Dedifferentiated amniotic fluid mesenchymal stem cell (primary cell): ENCODE results near the gene MAPK4.
"Not testable (repeated sequence)": the region's sequence is repeated elsewhere in the genome, so short reads cannot be mapped to it uniquely, and the experiment has no call there.

Experiments used
- DNase-seq: peaks from one replicate; pipeline ENCODE4 v3.0.0-alpha.2; 2016; ENCODE audit errors: extremely low spot score

MAPK4 gene

DNA sequence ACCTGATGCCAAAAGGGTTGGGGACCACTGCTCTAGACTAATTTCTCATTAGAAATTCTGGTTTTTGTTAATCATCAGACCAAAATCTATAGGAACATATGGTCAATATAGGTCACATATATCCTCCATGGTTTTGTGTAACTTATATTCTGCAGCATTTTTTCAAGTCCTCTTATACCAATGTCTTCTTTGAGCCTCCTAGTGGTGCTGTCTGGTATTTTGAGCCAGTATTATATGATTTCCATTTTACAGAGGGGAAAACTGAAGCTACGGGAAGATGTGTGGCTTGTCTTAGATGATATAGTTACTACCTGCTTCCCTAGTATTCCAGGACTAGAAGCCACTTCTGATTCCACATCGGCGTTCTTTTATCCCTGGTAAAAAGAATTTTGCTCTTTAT lies 13.8 kb downstream of the MAPK4 start:
- DNase-seq = no peak

DNA sequence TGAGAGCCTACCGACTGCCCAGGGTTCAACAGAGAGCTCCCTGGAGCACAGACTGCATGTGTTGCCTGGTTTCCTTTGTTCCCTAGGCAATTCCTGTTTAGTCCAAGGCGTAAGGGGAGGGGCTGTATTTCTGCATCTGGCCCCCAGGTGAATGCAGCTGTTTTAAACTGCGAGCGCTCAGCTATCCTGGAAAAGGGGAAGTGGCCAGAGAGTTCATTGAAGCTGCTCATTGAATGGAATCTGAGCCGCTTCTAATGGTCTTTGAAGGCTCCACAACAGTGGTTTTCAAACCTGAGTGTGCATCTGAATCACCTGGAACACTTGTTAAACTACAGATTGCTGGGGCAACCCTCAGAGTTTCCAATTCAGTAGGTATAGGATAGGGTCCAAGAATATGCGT lies 18.1 kb downstream of the MAPK4 start:
- no peak for DNase-seq

DNA sequence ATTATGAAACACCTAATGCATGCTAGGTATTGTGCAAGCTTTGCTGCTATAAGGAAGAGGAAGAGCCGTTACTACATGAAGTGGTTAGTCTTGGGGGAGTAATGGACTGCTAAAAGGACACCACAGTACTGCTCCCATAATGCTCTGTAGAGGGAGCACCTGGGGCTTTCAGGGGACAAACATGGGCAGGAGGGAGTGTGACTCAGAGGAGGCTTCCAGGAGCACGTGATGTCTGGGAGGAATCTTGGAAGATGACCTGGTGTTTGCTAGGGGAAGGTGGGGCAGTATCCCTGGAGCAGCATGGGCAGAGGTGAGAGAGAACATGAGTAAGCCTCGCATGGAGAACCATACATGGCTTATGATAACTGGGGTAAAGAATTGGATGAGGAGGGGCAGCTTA lies 18.8 kb downstream of the MAPK4 start:
- DNase-seq = no peak

DNA sequence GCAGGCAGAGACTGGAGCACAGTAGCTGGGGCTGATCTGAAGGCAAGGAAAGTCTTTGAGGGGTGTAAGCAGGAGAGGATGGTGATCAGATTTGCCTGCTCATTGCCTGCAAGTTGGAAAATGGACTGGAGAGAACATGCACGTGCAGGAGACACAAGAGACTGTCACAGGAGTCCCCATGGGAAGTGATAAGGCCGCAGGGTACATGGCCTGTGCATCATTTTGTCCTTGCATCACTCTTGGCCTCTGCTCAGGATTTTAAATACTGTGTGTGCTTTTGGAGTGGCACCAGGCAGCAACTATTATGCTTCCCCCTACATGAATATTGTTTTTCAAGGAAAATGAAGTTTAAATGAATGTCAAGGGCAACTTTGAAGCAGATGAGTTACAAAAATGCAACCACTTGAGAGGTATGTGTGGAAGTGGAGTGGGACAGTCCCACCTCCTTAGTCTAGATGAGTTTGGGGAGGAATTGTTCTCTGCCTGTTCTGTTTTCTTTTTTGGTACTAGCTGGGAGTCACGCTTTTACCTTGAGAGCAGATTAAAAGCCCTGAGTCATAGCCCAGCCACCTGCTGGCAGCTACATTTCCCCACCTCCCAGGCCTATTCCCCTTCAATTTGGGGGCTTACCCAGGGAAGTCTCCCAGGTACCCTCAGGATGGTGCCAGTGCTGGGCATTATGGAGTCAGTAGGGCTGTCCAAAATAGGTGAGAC lies 19.3 kb downstream of the MAPK4 start:
- no peak for DNase-seq

DNA sequence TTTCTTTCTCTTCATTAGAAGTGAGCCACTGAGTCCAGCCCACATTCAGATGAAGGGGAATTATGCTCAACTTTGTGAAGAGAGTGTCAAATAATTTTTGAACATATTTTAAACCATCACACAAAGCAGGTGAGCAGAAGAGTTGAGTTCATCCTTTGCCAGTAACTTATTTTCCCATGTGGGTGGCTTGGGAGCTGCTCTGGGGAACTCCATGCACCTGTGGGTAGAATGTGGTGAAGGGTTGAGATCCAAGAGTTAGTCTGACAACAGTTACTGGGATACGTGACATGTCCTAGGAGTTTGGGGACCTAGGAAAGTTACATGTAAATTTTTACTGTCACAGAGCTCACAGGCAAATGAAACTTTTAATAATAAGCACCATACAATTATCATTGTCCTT lies 21.6 kb downstream of the MAPK4 start:
- DNase-seq = no peak

DNA sequence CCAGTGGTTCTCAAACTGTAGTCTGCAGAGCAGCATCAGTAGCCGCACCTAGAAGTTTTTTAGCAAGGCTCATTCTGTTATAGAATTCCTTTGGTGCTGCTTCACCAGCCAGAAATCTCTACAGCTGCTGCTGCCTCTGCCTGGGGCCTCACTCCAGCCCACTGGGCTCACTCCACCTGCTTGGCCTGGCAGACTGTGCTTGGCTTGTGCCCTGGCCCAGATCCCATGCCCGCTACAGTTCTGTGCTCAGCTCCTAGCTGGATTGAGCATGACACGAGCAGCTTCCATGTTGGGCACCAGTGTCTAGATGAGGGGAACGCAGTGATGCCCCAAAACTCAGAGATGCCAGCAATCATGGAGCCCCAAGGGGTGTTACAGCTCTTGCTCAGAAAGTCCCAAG lies 22.6 kb downstream of the MAPK4 start:
- DNase-seq = no peak

DNA sequence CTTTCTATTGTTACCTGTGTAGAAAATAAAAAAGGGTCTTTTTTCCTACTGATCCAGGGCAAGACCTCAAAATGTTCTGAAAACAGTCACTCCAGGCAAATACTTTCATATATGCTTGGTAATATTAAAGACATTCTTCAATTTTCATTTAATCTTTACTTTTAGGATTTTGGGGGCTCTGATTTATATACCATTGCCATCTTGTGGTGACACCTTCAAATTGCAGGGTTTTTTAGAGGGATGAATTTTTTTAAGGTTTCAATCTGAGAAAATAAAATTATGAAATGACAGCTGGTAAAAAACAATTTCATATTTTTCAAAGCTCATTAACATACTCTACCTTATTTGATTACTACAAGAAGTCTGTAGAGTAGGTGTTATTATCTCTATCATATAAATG lies 26.8 kb downstream of the MAPK4 start:
- DNase-seq = no peak

DNA sequence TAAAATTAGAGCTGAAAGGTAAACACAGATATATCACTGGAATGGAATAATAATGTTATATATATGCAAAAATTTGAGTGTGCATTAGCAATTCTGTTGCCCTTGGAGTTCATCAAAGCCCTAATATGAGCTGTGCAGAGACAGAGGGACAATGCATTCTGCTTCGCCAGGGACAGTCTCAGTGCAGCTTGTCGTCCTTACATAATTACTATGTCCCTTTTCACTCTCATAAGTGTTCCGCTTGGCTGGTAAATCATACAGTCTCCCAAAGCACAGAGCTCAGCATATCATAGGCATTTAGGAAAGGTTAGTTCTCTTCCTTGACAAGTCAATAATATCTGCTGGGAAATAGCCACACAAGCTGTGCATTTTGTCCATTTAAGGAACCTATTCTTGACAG lies 30.7 kb downstream of the MAPK4 start:
- no peak for DNase-seq

DNA sequence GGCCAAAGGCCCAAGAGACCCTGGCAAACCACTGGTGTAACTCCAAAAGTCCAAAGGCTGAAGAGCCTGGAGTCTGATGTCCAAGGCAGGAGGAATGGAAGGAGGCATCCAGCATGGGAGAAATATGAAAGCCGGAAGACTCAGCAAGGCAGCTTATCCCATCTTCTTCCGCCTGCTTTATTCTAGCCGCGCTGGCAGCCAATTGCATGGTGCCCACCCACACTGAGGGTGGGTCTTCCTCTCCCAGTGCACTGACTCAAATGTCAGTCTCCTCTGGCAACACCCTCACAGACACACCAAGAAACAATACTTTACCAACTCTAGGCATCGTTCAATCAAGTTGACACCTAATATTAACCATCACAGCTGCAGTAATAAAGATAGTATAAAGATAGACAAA lies 34.1 kb downstream of the MAPK4 start:
- DNase-seq = no peak

DNA sequence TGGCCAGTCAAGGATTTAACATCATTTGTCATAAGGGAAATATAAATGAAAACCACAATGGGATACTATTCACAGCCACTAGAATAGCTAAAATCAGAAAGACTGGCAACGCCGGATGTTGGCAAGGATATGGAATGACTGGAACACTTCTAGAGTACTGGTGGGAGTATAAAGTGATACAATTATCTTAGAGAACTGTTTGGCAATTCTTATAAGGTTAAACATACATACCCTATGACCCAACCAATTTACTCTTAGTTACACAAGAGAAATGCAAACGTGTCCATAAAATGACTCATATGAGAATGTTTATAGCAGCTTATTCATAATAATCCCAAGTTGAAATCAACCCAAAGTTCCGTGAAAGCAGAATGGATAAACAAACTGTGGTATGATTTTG lies 35.1 kb downstream of the MAPK4 start:
- DNase-seq = no peak

DNA sequence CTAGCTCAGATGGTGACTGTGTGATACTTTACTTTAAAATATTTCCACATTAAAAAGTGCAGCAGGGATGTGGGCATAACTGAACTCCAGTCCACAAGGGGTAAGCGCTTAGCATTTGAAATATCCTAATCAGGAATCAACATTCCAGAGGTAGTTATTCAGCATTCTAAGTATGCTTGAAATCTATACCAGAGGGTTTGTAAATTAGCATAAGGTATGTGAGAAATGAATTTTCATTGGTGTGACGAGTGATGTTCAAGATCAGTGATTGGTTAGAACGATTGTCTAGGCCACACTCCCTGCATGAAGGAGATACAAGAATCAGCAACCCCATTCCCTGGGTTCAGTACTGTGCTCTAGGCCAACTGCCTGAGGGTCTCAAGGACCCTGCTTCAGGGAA lies 42.6 kb downstream of the MAPK4 start:
- DNase-seq = no peak

DNA sequence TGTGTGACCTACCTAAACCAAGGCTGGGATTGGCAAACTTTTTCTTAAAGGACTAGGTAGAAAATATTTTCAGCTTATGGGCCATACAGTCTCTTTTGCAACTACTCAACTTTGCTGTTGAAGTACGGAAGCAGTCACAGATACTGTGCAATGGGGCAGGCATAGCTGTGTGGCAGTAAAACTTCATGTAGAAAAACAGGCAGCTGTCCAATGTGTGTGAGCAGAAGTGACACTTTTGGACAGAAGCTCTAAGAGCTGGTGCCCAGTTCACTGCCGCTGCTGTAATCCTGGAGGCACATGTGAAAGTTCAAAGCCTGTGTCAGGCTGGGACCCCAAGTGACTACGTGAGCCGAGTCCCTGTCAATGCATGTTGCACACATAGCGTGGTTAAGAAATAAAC lies 46.7 kb downstream of the MAPK4 start:
- DNase-seq = no peak

DNA sequence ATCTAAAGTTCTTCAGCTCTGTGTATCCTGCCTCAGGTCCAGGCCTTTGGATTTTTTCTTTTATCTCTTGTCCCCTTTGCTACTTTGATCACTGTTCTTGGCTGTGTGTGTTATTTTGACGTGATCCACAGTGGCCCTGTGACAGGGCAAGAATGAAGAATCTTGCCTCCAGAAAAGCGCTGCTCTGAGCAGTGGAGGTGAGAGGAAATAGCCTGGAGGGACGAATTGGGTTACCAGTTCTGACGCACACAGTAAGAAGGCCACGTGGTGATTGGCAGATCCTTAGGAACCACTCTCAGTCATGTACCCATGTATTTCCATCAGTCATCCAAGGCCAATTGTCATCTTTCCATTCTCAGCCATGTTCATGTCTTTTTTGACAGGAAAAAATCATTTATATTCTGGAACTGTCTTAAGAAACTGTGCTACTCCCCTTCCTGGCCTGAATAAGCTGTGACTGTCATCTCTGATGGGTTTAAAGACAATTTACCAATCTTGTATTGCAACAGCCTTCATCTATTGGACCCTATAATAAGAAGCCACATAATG lies 47.6 kb downstream of the MAPK4 start:
- DNase-seq = no peak

DNA sequence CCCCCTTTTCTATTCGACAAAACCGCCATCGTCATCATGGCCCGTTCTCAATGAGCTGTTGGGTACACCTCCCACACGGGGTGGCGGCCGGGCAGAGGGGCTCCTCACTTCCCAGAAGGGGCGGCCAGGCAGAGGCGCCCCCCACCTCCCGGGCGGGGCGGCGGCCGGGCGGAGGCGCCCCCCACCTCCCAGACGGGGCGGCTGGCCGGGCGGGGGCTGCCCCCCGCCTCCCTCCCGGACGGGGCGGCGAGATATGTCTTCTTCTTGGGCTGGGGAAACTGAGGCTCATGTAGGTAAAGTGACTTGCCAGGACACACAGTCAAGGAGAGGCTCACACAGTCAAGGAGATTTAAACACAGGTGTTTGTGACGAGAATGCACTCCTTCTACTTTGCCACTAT lies 49.3 kb downstream of the MAPK4 start:
- not testable (repeated sequence) for DNase-seq

DNA sequence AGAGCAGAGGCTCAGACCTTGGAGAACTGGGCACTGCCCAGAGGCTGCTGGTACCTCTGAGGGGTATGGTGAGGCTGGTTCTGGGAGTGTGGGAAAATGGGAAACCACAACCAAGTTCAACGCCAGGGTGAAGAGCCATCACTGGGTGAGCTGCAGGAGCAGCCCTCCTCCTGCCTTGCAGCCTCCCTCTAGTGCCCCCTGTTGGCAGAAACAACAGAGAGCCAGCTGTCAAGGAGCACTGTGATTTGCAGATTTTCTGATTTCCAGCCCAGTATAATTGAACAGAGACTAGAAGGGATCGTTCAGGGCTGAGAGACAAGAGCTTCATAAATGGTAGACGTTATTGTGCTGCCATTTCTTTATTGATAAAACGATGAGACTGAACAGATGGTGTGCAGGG lies 50.5 kb downstream of the MAPK4 start:
- DNase-seq = no peak

DNA sequence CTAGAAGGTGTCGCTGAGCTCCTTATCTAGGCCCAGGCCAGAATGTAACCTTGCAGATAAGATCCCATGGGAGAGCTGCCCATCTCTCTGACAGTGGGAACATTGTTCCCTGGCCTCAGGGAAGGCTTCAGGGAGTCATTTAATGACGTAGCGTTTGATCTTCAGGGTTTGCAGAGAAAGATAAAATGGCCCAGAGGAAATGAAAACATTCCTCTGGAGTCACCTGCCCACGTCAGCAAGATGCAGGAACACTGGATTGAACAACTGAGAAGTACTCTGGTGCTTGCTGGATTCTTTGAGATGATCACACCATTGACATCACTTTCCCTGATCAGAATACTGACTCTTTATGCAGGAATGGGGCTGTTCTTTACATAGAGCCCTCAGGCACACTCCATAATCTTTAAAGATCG lies 51.6 kb downstream of the MAPK4 start:
- no peak for DNase-seq

DNA sequence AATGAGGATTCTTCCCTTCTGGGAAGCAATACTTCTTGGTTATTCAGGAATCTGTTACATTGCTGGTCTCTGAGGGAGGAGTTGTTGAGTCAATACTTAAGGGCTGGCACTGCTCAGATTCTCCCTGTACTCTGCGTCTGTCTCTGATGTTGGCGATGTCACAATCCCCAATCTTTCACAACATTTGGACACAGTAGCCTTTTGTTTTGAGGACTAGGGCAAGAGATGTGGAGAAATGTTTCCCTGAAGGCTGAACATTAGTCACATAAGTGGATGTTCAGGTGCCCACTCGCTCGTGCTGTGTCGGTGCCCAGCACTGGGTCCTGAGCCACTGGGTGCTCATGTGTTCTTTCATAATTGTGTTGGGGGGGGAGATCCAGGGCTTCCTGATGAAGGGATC lies 55.0 kb downstream of the MAPK4 start:
- no peak for DNase-seq

DNA sequence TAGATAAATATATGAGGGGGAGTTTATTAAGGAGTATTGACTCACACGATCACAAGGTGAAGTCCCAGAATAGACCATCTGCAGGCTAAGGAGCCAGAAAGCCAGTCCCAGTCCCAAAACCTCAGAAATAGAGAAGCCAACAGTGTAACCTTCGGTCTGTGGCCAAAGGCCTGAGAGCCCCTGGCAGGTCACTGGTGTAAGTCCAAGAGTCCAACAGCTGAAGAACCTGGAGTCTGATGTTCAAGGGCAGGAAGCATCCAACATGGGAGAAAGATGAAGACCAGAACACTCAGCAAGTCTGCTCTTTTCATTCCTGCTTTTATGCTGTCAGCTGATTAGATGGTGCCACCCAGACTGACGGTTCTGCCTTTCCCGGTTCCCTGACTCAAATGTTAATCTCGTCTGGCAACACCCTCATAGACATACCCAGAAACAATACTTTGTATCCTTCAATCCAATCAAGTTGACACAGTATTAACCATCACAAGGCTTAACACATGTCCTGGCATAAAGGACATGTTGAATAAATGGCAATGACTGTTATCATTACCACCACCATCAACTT lies 56.7 kb downstream of the MAPK4 start:
- no peak for DNase-seq

DNA sequence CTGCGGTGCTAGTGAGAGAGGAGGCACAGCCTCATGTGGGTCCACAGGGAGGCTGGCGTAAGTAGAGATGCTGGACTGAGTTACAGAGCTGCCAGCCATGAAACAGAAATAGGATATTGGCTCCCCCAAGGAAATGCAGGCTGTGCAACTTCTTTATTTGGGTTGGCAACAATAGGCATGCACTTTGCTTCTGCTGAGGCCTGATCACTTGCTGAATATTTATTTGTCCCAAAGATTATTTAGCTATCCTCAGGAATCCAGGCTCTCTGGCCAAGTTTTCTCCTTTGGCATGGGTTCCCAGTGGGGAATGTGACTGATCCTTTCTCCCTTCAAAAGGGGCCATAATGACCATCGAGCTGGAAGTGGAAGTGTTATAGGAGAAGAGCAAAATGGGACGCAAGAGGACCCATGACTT lies 60.0 kb downstream of the MAPK4 start:
- DNase-seq = no peak

DNA sequence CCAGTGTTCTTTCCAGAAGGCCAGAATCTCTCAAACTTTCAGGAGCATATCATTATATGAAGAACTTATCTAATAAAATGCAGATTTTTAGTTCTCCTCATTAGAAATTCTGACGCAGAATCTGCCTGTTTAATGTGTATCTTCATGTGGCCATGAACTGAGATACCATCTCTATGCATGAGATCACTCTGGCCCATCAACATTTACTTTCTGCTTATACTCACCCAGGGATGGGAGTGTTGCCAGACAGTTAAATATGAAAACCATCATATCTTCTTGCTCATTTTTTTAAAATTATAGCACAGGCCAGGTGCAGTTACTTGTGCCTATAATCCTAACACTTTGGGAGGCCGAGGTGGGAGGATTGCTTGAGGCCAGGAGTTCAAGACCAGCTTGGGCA lies 60.4 kb downstream of the MAPK4 start:
- DNase-seq = no peak

DNA sequence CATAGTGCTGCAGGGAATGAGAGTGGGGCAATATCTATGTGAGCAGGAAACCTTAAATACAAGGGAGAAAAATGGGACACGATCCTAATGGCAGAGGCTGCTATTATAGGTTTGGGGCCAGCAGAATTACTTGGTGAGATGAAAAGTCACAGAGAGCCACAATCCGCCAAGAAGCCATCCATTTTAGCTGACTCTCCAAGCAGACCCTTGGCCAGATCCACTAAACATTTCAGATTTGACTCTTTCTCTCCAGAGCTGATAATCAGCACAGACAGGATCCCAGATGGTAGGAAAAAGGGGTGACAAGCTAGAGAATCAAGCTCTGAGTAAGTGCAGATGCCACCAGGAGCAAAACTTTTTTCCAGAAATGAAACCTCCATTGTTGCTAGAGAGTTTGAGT lies 61.5 kb downstream of the MAPK4 start:
- no peak for DNase-seq

DNA sequence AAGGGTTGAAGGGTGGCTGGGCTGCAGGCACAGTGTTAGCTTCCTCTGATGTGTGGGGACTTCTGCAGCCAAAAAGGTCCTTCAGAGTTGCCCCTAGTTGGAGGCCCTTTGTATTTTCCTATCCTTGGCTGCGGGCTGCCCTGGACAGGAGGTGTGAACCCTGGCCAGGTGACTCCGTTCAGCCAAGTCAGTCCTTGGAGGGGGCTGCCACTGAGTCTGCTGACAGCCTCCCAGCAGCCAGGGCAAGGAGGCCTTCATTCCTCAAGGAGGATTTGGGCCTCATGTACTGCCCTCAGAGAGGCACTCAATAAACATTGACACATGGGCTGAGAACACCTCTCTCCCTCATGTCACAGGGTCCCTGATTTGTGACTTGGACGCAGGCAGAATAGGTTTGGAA lies 62.4 kb downstream of the MAPK4 start:
- no peak for DNase-seq

DNA sequence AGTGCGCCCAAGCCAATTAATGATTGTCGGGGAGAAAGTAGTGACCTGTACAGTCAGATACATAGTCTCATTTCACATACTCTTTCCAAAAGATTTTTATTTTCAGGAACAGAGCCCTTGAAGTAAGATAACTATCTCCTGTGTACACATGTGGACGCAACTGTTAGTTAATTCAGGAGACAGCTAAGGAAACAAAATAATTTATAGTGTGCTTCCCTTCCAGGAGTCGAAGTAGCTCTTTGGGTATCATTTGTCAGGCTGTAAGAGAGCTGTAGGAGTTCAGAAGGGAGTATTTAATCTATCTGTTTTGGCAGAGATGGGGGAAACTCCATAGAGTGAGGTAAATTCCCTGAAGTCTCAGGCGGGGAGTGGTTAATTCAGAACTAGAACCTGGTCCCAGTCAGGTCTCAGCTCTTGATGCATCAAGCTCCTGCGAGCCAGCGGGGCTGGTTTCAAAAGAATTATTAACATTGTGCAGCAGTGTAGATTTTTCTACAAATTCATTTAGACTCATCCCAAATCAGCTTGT lies 63.0 kb downstream of the MAPK4 start:
- no peak for DNase-seq
